IMR-90 (cell line): ENCODE measurements around the gene ASAP2. TPM values are rescaled to one million over a fixed set of nuclear protein-coding genes. Genes with fewer than 3 reads are reported as not detected.

Experiments used
- ATAC-seq: fragments of 200-7000 bp; cut with Tn5 transposase; 2 replicates; pipeline ENCODE4 v1.9.1; 2020; ENCODE audit warnings: low read depth, mild to moderate bottlenecking, moderate library complexity
- BruUV-seq: library from RNA; stranded (reverse); fragments of 400-500 nt; replicated peaks from 2 replicates; lab custom pipeline; 2021; lab: Mats Ljungman, UMichigan
- CTCF ChIA-PET: fragments of 300-600 bp; formaldehyde crosslinking; extraction: SDS; loops from one replicate; lab custom pipeline; 2021; ENCODE audit warnings: antibody characterized with exemption; lab: Yijun Ruan, JAX
- POLR2A ChIA-PET: fragments of 300-600 bp; sonication (Branson Sonifier 250); formaldehyde crosslinking; loops from one replicate; lab custom pipeline; 2022; ENCODE audit warnings: antibody characterized with exemption; ENCODE audit not compliant: unreplicated experiment; lab: Charles Lee
- DNase-seq: peaks from one replicate; pipeline ENCODE4 v3.0.0; 2013
- H2AFZ ChIP-seq: replicated peaks from 2 replicates; pipeline ENCODE3; 2013; ENCODE audit warnings: low read length, mild to moderate bottlenecking; ENCODE audit not compliant: poor library complexity
- H2AK5ac ChIP-seq: 2 replicates; pipeline ENCODE4 v1.6.1; 2013; ENCODE audit warnings: low read depth, low read length, inconsistent platforms
- H2AK9ac ChIP-seq: replicated peaks from 2 replicates; pipeline ENCODE3; 2013; ENCODE audit warnings: mild to moderate bottlenecking, low read depth, low read length, moderate library complexity; ENCODE audit not compliant: poor library complexity
- H2BK120ac ChIP-seq: 2 replicates; pipeline ENCODE4 v1.6.1; 2013; ENCODE audit warnings: low read depth, low read length, inconsistent platforms
- H2BK15ac ChIP-seq: 3 replicates; pipeline ENCODE4 v1.6.1; 2013; ENCODE audit warnings: low read depth, low read length, inconsistent platforms
- H2BK20ac ChIP-seq: 2 replicates; pipeline ENCODE4 v1.6.1; 2013; ENCODE audit warnings: low read depth, mild to moderate bottlenecking, inconsistent platforms, low read length, moderate library complexity
- H2BK5ac ChIP-seq: 2 replicates; pipeline ENCODE4 v1.6.1; 2013; ENCODE audit warnings: mild to moderate bottlenecking, low read depth, low read length, inconsistent platforms; ENCODE audit not compliant: poor library complexity, severe bottlenecking
- H3K14ac ChIP-seq: replicated peaks from 2 replicates; pipeline ENCODE4 v1.6.1; 2013; ENCODE audit warnings: low read depth, low read length, inconsistent platforms
- H3K18ac ChIP-seq: 2 replicates; pipeline ENCODE4 v1.6.1; 2013; ENCODE audit warnings: low read depth, low read length, control low read depth
- H3K23ac ChIP-seq: 2 replicates; pipeline ENCODE4 v1.6.1; 2013; ENCODE audit warnings: low read depth, low read length, inconsistent platforms
- H3K27ac ChIP-seq: 2 replicates; pipeline ENCODE4 v1.5.1; 2013; ENCODE audit warnings: mild to moderate bottlenecking, control low read depth, low read length; ENCODE audit not compliant: insufficient read depth
- H3K27me3 ChIP-seq: 2 replicates; pipeline ENCODE4 v1.6.1; 2013; ENCODE audit warnings: low read length; ENCODE audit not compliant: control insufficient read depth, insufficient read depth
- H3K36me3 ChIP-seq: 2 replicates; pipeline ENCODE4 v1.6.1; 2013; ENCODE audit warnings: low read length, mixed read lengths; ENCODE audit not compliant: control insufficient read depth, insufficient read depth
- H3K4ac ChIP-seq: 2 replicates; pipeline ENCODE4 v1.6.1; 2013; ENCODE audit warnings: low read depth, low read length, inconsistent platforms
- H3K4me1 ChIP-seq: 2 replicates; pipeline ENCODE4 v1.6.1; 2013; ENCODE audit warnings: low read length, mixed read lengths; ENCODE audit not compliant: control insufficient read depth, insufficient read depth
- H3K4me2 ChIP-seq: 2 replicates; pipeline ENCODE4 v1.6.1; 2013; ENCODE audit warnings: low read depth, mild to moderate bottlenecking, control low read depth, low read length, moderate library complexity
- H3K4me3 ChIP-seq: 2 replicates; pipeline ENCODE4 v1.5.1; 2013; ENCODE audit warnings: low read depth, mild to moderate bottlenecking, control low read depth, low read length, moderate library complexity; ENCODE audit not compliant: insufficient read depth
- H3K56ac ChIP-seq: 2 replicates; pipeline ENCODE4 v1.6.1; 2013; ENCODE audit warnings: low read length, inconsistent platforms; ENCODE audit not compliant: insufficient read depth; ENCODE audit errors: extremely low read depth
- H3K79me1 ChIP-seq, 2 experiments: 2 replicates each; pipeline ENCODE4 v1.6.1; 2013; ENCODE audit warnings: low read length in 2 of 2, inconsistent platforms in 1 of 2, low read depth in 1 of 2
- H3K9ac ChIP-seq: 2 replicates; pipeline ENCODE4 v1.6.1; 2013; ENCODE audit warnings: low read depth, low read length, control low read depth
- H3K9me1 ChIP-seq: 2 replicates; pipeline ENCODE4 v1.6.1; 2013; ENCODE audit warnings: low read length, inconsistent platforms; ENCODE audit not compliant: insufficient read depth
- H3K9me3 ChIP-seq: 2 replicates; pipeline ENCODE4 v1.6.1; 2013; ENCODE audit warnings: low read length; ENCODE audit not compliant: control insufficient read depth, insufficient read depth
- H4K20me1 ChIP-seq: 2 replicates; pipeline ENCODE4 v1.6.1; 2013; ENCODE audit warnings: low read length, inconsistent platforms; ENCODE audit not compliant: insufficient read depth
- H4K5ac ChIP-seq: 2 replicates; pipeline ENCODE4 v1.6.1; 2013; ENCODE audit warnings: mild to moderate bottlenecking, low read depth, low read length, control low read depth
- H4K8ac ChIP-seq, 2 experiments: 2 replicates each; pipeline ENCODE4 v1.6.1; 2013; ENCODE audit warnings: low read depth in 2 of 2, low read length in 2 of 2, control low read depth in 1 of 2, inconsistent platforms in 1 of 2
- H4K91ac ChIP-seq: 2 replicates; pipeline ENCODE4 v1.6.1; 2013; ENCODE audit warnings: low read depth, low read length, inconsistent platforms; ENCODE audit not compliant: insufficient read depth
- BHLHE40 ChIP-seq: fragments of 150-350 bp; IDR thresholded peaks from 2 replicates; pipeline ENCODE4 v1.6.1; 2016; ENCODE audit warnings: mild to moderate bottlenecking, low read depth, low read length
- CEBPB ChIP-seq: IDR thresholded peaks from 2 replicates; pipeline ENCODE4 v1.6.1; 2012; ENCODE audit warnings: low read depth, low read length, improper control_type of control experiment
- CHD1 ChIP-seq: IDR thresholded peaks from 2 replicates; pipeline ENCODE4 v1.6.1; 2012; ENCODE audit warnings: low read depth, low read length, improper control_type of control experiment
- ELK1 ChIP-seq: fragments of 150-350 bp; IDR thresholded peaks from 2 replicates; pipeline ENCODE4 v1.6.1; 2016; ENCODE audit warnings: low read depth, mild to moderate bottlenecking, low read length, moderate library complexity, borderline replicate concordance
- FOS ChIP-seq: fragments of 150-350 bp; IDR thresholded peaks from 2 replicates; pipeline ENCODE4 v1.6.1; 2016; ENCODE audit warnings: low read depth, low read length
- MAZ ChIP-seq: IDR thresholded peaks from 2 replicates; pipeline ENCODE4 v1.6.1; 2012; ENCODE audit warnings: low read depth, mild to moderate bottlenecking, low read length, improper control_type of control experiment, moderate library complexity, borderline replicate concordance
- MXI1 ChIP-seq: IDR thresholded peaks from 2 replicates; pipeline ENCODE4 v1.6.1; 2012; ENCODE audit warnings: low read depth, mild to moderate bottlenecking, low read length, moderate library complexity, borderline replicate concordance
- NFE2L2 ChIP-seq: fragments of 150-350 bp; IDR thresholded peaks from 2 replicates; pipeline ENCODE4 v1.6.1; 2016; ENCODE audit warnings: low read depth, mild to moderate bottlenecking, low read length
- POLR2A ChIP-seq: IDR thresholded peaks from 2 replicates; pipeline ENCODE4 v1.6.1; 2012; ENCODE audit warnings: mild to moderate bottlenecking, low read depth, low read length
- RAD21 ChIP-seq: IDR thresholded peaks from 2 replicates; pipeline ENCODE4 v1.6.1; 2012; ENCODE audit warnings: low read length, improper control_type of control experiment
- RCOR1 ChIP-seq: IDR thresholded peaks from 2 replicates; pipeline ENCODE4 v1.6.1; 2012; ENCODE audit warnings: mild to moderate bottlenecking, low read length, improper control_type of control experiment; ENCODE audit not compliant: insufficient replicate concordance
- RFX5 ChIP-seq: IDR thresholded peaks from 2 replicates; pipeline ENCODE4 v1.8.0; 2012; ENCODE audit warnings: low read depth, mild to moderate bottlenecking, low read length, moderate library complexity
- SMC3 ChIP-seq: fragments of 150-350 bp; IDR thresholded peaks from 2 replicates; pipeline ENCODE4 v1.6.1; 2016; ENCODE audit warnings: low read depth, mild to moderate bottlenecking, antibody characterized with exemption, low read length, moderate library complexity
- WGBS, 2 experiments: methylation state at CpG; one replicate each; pipeline versions ENCODE4 v1.1.5 to v1.1.7; 2013; ENCODE audit warnings: missing lambda C conversion rate in 2 of 2; ENCODE audit not compliant: insufficient read length in 1 of 2; ENCODE audit errors: extremely low coverage in 2 of 2; 5-methylcytosine and 5-hydroxymethylcytosine counted together
- dilution Hi-C: fragments of 300-500 bp; cut with HindIII; formaldehyde crosslinking; loops from one replicate; pipeline ENCODE4 v1.14.3; 2018; ENCODE audit warnings: low sequenced_read_pairs; ENCODE audit not compliant: unreplicated experiment
- in situ Hi-C: fragments of 300-500 bp; cut with MboI; formaldehyde crosslinking; loops from 3 replicates; pipeline ENCODE4 v1.14.3; 2019; ENCODE audit warnings: low sequenced_read_pairs, inconsistent platforms, mixed read lengths
- intact Hi-C: fragments of 100-400 bp; cut with micrococcal nuclease; formaldehyde crosslinking; loops from 2 replicates; pipeline ENCODE4 v1.10.0; 2022
- polyA plus RNA-seq, 3 experiments: library from polyadenylated mRNA; depleted of rRNA; stranded (reverse); fragments of >200 nt; gene quantifications; 2 replicates each; pipeline ENCODE4 v1.2.3, GENCODE V29; 2012; ENCODE audit warnings: low replicate concordance in 1 of 3
- total RNA-seq: library from RNA; depleted of rRNA; stranded (reverse); fragments of >200 nt; gene quantifications from 2 replicates; pipeline ENCODE4 v1.2.3, GENCODE V29; 2012
- TF ChIP-seq, protein P1 (sequence below): fragments of 150-350 bp; IDR thresholded peaks from 2 replicates; pipeline ENCODE4 v1.6.1; 2017; ENCODE audit warnings: mild to moderate bottlenecking, antibody characterized with exemption, low read length, low read depth
- TF ChIP-seq, protein P2 (sequence below): conservative IDR thresholded peaks from 2 replicates; pipeline ENCODE4 v1.5.1; 2012; ENCODE audit warnings: mild to moderate bottlenecking, low read depth, low read length, improper control_type of control experiment

ASAP2 gene
- total and polyA plus RNA-seq, 2 of the 4 experiments (the other 2 are of a cell fraction), result 19.7 to 28.1 TPM

DNA sequence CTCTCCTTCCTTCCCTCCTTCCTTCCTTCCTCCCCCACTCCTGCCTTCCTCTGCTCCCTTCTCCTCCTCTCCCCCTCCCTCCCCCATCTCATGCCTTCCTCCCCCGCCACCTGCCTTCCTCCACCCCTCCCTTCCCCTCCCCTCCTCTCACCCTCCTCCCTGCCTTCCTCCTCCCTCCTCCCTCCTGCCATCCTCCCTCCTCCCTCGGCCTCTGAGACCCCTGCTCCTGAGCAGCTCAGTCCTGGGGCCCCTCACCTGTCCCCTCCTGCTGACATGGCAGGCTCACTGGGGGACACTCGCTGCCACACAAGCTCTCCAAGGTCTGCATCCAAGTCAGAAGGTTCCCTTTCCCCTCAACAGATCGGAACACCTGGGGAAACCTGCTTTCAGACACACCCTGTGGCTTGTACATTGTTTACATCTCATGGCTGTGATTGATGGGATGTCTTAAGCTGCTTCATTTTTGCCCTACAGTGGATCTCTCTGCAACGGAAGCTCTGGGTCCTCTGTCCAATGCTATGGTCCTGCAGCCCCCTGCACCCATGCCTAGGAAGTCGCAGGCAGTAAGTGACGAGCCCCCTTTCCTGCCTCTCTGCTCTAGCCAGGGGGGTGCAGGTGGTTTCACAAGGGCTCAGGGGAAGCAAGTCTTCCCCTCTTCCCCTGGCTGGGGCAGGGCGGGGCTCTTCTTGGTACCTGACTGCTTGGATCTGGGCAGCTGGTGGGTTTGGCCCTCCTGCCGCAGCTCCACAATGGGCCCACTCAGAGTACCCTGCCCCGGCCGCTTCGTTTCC, 193.9 kb downstream of the ASAP2 start:
- H3K4me2 ChIP-seq, result no peak overlapping the region
- H3K27me3 ChIP-seq, result no peaks in the 10 kb centered on the region
- H3K36me3 ChIP-seq, result peaks cover 32% of the 10 kb centered on the region
- CTCF ChIA-PET, result interaction anchor here (0.6 kb wide), 1 partner anchor 661 kb away, joined by 4 read pairs; no protein-coding TSS in a partner anchor
- H3K9me1 ChIP-seq, result peaks cover 10% of the 10 kb centered on the region
- no peak overlapping the region for H3K9ac ChIP-seq
- intact Hi-C loops (no loop called here), in situ Hi-C loops (no loop called here), dilution Hi-C loops (no loop called here)
- H4K8ac ChIP-seq, result no peak overlapping the region
- no peak overlapping the region for H3K4me3 ChIP-seq
- H2AK5ac ChIP-seq, result no peak overlapping the region
- no peaks in the 10 kb centered on the region for H3K9me3 ChIP-seq
- no peak overlapping the region for H2BK15ac ChIP-seq
- BruUV-seq, result no TSS peak
- H4K5ac ChIP-seq, result no peak overlapping the region
- H2AFZ ChIP-seq, result no peak overlapping the region
- TF ChIP-seq POLR2A (no peak), CEBPB (no peak), RFX5 (no peak), BHLHE40 (no peak), NFE2L2 (no peak), SMC3 (no peak), CHD1 (no peak), ELK1 (no peak), RAD21 (no peak), FOS (no peak), MXI1 (no peak), RCOR1 (no peak), MAZ (no peak)
- TF ChIP-seq, protein P1, sequence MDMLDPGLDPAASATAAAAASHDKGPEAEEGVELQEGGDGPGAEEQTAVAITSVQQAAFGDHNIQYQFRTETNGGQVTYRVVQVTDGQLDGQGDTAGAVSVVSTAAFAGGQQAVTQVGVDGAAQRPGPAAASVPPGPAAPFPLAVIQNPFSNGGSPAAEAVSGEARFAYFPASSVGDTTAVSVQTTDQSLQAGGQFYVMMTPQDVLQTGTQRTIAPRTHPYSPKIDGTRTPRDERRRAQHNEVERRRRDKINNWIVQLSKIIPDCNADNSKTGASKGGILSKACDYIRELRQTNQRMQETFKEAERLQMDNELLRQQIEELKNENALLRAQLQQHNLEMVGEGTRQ, result no peak
- TF ChIP-seq, protein P2, sequence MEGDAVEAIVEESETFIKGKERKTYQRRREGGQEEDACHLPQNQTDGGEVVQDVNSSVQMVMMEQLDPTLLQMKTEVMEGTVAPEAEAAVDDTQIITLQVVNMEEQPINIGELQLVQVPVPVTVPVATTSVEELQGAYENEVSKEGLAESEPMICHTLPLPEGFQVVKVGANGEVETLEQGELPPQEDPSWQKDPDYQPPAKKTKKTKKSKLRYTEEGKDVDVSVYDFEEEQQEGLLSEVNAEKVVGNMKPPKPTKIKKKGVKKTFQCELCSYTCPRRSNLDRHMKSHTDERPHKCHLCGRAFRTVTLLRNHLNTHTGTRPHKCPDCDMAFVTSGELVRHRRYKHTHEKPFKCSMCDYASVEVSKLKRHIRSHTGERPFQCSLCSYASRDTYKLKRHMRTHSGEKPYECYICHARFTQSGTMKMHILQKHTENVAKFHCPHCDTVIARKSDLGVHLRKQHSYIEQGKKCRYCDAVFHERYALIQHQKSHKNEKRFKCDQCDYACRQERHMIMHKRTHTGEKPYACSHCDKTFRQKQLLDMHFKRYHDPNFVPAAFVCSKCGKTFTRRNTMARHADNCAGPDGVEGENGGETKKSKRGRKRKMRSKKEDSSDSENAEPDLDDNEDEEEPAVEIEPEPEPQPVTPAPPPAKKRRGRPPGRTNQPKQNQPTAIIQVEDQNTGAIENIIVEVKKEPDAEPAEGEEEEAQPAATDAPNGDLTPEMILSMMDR, result no peak
- no peak overlapping the region for H3K27ac ChIP-seq
- ATAC-seq (no peak), DNase-seq (no peak)
- no peak overlapping the region for H3K23ac ChIP-seq
- no peak overlapping the region for H3K56ac ChIP-seq
- no peak overlapping the region for H3K14ac ChIP-seq
- H2BK5ac ChIP-seq, result no peak overlapping the region
- H3K79me1 ChIP-seq, result peaks cover 3 to 34% of the 10 kb centered on the region in 2 experiments; a peak in 3 of 4 replicates
- H2BK20ac ChIP-seq, result no peak overlapping the region
- POLR2A ChIA-PET, result no interaction called here
- H4K20me1 ChIP-seq, result peaks cover 10% of the 10 kb centered on the region; the same call in 1 of the 2 replicates
- no peak overlapping the region for H2BK120ac ChIP-seq
- H3K4me1 ChIP-seq, result peaks cover 7% of the 10 kb centered on the region
- 100% methylated on average over 1 of the region's 12 CpGs; no CpG with 5 or more reads in 1 of the 2 experiments for WGBS, 2 experiments
- H2AK9ac ChIP-seq, result peak overlapping the region; percentile 26
- no peak overlapping the region for H3K4ac ChIP-seq
- no peak overlapping the region for H4K91ac ChIP-seq
- H3K18ac ChIP-seq, result no peak overlapping the region
